IPS-18c (cell line): ENCODE data around the gene SH2D3C.

Experiments
- H3K4me3 ChIP-seq: 2 replicates; pipeline ENCODE4 v1.7.0; 2013; ENCODE audit warnings: low read depth, mild to moderate bottlenecking, low read length, moderate library complexity; ENCODE audit not compliant: insufficient read depth
- H3K9me3 ChIP-seq: one replicate; pipeline ENCODE4 v1.6.1; 2013; ENCODE audit warnings: mild to moderate bottlenecking, low read length, moderate library complexity; ENCODE audit not compliant: control insufficient read depth, insufficient read depth

The SH2D3C gene, protein sequence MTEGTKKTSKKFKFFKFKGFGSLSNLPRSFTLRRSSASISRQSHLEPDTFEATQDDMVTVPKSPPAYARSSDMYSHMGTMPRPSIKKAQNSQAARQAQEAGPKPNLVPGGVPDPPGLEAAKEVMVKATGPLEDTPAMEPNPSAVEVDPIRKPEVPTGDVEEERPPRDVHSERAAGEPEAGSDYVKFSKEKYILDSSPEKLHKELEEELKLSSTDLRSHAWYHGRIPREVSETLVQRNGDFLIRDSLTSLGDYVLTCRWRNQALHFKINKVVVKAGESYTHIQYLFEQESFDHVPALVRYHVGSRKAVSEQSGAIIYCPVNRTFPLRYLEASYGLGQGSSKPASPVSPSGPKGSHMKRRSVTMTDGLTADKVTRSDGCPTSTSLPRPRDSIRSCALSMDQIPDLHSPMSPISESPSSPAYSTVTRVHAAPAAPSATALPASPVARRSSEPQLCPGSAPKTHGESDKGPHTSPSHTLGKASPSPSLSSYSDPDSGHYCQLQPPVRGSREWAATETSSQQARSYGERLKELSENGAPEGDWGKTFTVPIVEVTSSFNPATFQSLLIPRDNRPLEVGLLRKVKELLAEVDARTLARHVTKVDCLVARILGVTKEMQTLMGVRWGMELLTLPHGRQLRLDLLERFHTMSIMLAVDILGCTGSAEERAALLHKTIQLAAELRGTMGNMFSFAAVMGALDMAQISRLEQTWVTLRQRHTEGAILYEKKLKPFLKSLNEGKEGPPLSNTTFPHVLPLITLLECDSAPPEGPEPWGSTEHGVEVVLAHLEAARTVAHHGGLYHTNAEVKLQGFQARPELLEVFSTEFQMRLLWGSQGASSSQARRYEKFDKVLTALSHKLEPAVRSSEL

DNA sequence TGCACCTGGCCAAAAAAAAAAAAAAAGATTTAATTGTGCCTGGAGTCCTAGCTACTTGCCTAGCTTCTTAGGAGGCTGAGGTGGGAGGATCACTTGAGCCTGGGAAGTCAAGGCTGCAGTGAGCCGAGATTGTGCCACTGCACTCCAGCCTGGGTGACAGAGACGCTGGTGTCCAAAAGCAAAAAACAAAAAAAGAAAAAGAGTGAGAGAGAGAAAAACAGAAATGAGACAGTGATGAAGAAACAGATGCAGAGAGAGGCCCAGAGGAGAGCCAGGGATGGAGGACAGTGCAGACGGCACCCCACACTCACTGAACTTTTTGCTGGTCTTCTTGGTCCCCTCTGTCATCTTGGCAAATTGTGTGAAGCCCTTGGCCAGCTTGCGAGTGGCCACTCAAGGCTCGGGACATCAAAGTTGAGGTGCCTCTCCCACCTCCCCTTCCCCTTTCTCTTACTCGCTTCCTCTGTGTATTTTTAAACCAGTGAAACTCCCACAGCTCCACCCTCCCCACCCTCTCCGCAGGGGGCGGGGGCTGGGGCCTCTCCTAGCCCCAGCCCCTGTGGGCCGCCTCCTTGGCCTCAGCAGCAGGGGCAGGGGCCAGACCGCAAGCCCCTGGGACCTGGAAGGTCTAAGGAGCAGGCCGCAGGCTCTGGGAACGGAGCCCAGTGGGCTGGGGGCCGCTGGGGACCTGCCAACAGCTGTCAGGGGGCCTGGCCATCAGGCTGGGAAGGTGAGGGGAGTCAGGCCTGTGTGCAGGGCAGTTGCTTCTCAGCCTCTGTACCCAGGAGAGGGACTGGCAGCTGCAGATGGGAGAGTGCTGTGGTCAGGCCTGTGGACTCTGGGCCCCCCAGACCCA is at the start of gene SH2D3C:
Gene SH2D3C, minus strand, starts transcription at position 387 of the 856 bp plus-strand sequence. Its CDS starts 39 bp downstream, at position 348.
- Histone ChIP-seq H3K9me3 (no peaks in the 10 kb centered on the region), H3K4me3 (no peak within 1 kb of the TSS; the same call in 1 of the 2 replicates)

DNA sequence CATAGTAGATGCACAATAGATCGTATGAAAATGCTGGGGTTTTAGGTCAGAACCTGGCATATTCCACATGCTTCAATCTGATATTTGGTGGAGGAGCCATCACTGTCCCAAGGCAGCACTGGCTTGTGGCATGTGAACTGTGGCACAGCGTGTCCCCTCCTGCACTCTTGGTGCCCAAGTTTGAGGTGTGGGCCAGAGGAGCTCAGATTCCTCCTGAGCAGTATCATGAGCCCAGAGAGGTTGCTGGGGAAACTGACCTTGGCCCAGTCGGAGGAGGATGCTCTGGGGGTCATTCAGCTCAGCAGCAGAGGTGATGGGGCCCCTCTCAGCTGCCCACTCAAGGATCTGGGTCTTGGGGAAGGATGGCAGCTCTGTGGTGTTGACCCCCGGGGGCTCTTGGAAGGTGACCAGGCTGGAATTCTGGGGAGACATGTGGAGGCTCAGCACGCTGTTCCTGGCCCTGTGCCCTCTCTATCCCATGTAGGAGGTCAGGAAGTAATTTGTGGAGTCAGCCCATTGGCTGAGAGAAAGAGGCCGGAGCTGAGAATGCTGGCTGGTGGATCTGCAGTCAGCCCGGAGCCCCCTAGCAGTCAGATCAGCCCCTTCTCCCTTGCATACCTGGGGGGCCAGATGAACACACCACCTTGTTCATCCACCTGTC is 47.9 kb upstream of the SH2D3C start:
- Histone ChIP-seq H3K4me3 (no peak overlapping the region), H3K9me3 (no peaks in the 10 kb centered on the region)

DNA sequence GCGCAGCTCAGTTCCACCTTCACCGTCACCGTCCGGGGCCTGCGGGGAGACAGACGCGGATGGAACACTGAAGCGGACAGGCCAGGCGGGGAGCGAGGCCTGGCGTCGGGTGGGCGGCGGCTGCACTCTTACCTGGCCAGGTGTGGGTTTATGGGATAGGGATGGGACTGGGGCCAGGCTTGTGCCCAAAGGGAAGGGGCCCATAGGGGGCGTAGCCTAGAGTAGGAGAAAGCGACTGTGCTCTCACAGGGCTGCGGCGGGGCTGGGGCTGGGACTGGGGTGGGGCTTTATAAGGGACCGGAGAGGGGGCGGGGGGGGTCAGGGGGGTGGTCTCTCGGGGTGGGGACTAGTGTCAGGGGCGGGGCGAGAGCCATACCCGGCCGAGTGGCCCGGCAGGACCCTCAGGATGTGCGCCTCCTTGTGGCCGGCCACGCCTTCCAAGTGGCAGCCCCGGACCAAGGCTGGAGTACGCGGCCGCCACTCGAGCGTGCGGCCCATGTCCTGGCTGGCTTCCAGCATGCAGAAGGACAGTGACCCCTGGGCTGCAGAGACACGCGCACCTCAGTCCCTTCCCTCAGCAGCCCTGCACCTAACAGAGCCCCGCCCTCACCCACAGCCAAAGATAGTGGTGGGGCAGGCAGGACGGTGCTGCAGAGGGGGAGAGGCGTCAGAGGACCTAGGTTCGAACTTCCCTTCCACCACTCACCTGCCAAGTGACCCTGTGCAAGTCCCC is 47.0 kb upstream of the SH2D3C start:
- Histone ChIP-seq H3K9me3 (no peaks in the 10 kb centered on the region), H3K4me3 (no peak overlapping the region)

DNA sequence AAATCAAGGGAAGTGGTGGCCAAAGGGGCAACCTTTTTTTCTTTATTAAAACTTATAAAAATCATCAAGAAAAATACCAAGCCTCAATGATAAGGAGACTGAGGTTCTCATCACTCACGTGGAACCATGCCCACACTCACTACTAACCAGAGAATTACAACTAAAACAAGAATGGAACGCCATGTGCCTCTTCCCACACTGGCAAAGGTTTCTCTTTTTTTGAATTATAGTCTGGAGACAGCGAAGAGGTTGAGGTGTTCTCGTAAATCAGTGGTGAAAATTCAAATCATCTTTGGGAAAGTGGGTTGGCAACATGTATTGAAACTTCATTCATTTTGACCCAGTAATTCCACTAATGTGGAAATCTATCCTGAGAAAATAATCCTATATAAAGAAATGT is 43.6 kb upstream of the SH2D3C start:
- H3K9me3 ChIP-seq, result no peaks in the 10 kb centered on the region

GRCh38 chr9:127818574-127818973 is 40.1 kb upstream of the SH2D3C start:
- Histone ChIP-seq H3K4me3 (no peak overlapping the region), H3K9me3 (no peaks in the 10 kb centered on the region)

More for the DNA sequence above, 43.6 kb upstream of the SH2D3C start:
- no peak overlapping the region for H3K4me3 ChIP-seq

GRCh38 chr9:127817881-127818434 is 39.5 kb upstream of the SH2D3C start:
- H3K9me3 ChIP-seq, result no peaks in the 10 kb centered on the region
- no peak overlapping the region for H3K4me3 ChIP-seq

- Histone ChIP-seq H3K9me3 (no peaks in the 10 kb centered on the region), H3K4me3 (no peak overlapping the region)
Observed at GRCh38 chr9:127816728-127817127, 38.3 kb upstream of the SH2D3C start.

DNA sequence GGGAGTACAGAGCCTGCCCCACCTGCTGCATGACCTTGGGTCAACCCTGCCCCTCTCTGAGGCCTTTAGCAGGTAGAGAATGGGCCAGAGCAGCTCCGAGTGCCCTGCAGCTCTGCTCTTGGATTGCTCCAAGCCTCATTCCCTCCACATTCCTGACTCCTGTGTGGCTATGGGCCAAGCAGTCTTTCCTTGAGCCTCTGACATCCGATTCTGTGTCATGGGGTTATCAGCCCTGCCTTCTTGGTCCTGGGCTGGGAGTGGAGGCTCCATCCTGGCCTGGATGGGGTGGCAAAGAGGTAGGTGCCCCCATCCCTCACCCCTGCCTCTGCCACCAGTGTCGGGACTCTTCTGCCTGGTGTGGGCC is 37.9 kb upstream of the SH2D3C start:
- Histone ChIP-seq H3K9me3 (no peaks in the 10 kb centered on the region), H3K4me3 (no peak overlapping the region)

DNA sequence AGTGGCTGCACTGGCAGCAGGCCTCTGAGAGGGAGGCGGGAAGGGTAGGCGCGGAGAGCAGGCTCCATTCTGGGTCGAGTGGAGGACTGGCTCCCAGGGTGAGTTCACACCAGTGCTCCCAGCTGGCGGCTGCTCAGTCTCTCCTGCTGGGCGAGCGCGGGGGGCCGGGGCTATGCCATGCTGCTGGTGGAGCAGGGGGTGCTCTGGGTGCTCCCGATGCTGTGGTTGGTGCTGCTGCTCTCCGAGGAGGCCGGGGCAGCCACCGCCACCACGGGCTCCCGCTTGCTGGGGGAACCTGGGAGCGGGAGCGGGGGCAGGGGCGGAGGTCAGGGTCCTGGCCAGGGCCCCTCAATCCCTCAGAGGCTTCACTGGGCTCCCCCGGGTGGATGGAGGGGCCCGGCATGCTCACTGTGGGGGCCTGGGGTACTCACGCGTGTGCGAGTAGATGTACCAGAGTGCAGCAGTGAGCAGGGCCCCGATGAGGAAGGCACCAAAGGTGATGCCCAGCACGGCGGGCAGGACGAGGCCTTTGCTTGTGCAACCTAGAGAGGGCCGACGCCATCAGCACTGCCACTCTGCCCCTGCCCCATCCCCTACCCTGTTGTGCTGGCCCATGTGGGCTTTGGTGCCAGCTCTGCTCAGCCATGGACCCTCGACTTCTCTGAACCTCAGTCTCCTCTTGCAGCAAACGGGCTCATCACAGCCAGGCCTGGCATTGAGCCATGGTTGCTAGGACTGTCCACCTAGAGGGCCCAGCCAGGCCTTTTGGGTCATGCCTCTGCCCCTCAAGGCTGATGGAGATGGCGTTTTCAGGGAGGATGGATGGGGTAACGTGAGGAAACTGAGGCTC is 37.3 kb upstream of the SH2D3C start:
- H3K9me3 ChIP-seq, result no peaks in the 10 kb centered on the region

GRCh38 chr9:127814619-127815511 is 36.4 kb upstream of the SH2D3C start:
- peaks cover 3% of the 10 kb centered on the region for H3K9me3 ChIP-seq

More for the DNA sequence above, 37.3 kb upstream of the SH2D3C start:
- H3K4me3 ChIP-seq, result no peak overlapping the region

DNA sequence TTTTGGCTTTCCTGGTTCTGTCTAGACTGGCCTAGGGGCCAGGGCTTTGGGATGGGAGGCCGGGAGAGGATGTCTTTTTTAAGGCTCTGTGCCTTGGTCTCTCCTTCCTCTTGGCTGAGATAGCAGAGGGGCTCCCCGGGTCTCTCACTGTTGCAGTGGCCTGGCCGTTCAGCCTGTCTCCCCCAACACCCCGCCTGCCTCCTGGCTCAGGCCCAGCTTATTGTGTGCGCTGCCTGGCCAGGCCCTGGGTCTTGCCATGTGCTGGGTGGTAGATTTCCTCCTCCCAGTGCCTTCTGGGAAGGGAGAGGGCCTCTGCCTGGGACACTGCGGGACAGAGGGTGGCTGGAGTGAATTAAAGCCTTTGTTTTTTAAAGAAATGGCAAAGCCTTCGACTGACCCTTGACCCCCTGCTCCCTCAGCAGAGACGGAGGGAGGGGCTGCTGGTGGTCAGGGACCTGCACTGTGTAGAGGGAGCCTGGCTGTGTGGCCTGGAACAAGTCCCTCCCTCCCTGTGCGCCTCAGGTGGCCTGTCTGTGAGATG is 35.3 kb upstream of the SH2D3C start:
- H3K4me3 ChIP-seq, result no peak overlapping the region
- H3K9me3 ChIP-seq, result peaks cover 4% of the 10 kb centered on the region

More at GRCh38 chr9:127814619-127815511, 36.4 kb upstream of the SH2D3C start:
- no peak overlapping the region for H3K4me3 ChIP-seq

DNA sequence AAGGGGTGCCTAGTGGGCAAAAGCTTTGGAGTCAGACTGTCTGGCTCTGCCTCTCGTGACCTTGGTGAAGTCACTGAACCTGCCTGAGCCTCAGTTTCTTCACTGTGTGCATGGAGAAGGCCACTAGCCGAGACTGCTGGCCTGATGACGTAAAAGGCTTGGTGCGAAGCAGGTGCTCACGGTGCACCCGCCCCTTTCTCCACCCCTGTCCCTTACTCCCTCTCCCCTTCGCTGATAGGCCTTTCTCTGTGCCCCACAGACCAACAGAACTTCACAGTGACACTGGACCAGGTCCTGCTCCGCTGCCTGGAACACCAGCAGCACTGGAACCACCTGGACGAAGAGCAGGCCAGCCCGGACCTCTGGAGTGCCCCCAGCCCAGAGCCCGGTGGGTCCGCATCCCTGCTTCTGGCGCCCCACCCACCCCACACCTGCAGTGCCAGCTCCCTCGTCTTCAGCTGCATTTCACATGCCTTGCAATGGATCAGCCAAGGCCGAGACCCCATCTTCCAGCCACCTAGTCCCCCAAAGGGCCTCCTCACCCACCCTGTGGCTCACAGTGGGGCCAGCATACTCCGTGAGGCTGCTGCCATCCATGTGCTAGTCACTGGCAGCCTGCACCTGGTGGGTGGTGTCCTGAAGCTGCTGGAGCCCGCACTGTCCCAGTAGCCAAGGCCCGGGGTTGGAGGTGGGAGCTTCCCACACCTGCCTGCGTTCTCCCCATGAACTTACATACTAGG is 34.6 kb upstream of the SH2D3C start:
- Histone ChIP-seq H3K4me3 (no peak overlapping the region), H3K9me3 (peaks cover 4% of the 10 kb centered on the region)

- peaks cover 4% of the 10 kb centered on the region for H3K9me3 ChIP-seq
Observed at GRCh38 chr9:127812011-127812410, 33.5 kb upstream of the SH2D3C start.

More at GRCh38 chr9:127812011-127812410, 33.5 kb upstream of the SH2D3C start:
- no peak overlapping the region for H3K4me3 ChIP-seq
